H9 (cell line): ENCODE results near the gene INSRR. TPM values are rescaled to one million over a fixed set of nuclear protein-coding genes. Genes with fewer than 3 reads are reported as not detected.

ENCODE experiments used
- DNase-seq: peaks from one replicate; pipeline ENCODE4 v3.0.0-alpha.2; 2017
- H2AFZ ChIP-seq: one replicate; pipeline ENCODE4 v1.6.1; 2013; ENCODE audit warnings: mild to moderate bottlenecking, low read length, control low read depth, moderate library complexity
- H2AK5ac ChIP-seq: 2 replicates; pipeline ENCODE4 v1.6.1; 2013; ENCODE audit warnings: low read length, control low read depth, mixed read lengths; ENCODE audit not compliant: insufficient read length
- H2BK120ac ChIP-seq: one replicate; pipeline ENCODE4 v1.6.1; 2013; ENCODE audit warnings: low read depth, mild to moderate bottlenecking, low read length, control low read depth, inconsistent platforms; ENCODE audit not compliant: poor library complexity, severe bottlenecking
- H2BK12ac ChIP-seq: 2 replicates; pipeline ENCODE4 v1.6.1; 2013; ENCODE audit warnings: low read length, control low read depth, mixed read lengths, low read depth; ENCODE audit not compliant: insufficient read length
- H2BK15ac ChIP-seq: 2 replicates; pipeline ENCODE4 v1.6.1; 2013; ENCODE audit warnings: low read depth, low read length, control low read depth
- H2BK20ac ChIP-seq: one replicate; pipeline ENCODE4 v1.6.1; 2013; ENCODE audit warnings: low read depth, mild to moderate bottlenecking, low read length, control low read depth, inconsistent platforms; ENCODE audit not compliant: poor library complexity, severe bottlenecking
- H2BK5ac ChIP-seq: 2 replicates; pipeline ENCODE4 v1.6.1; 2013; ENCODE audit warnings: low read length, control low read depth, mixed read lengths; ENCODE audit not compliant: insufficient read length
- H3K14ac ChIP-seq: 2 replicates; pipeline ENCODE4 v1.6.1; 2013; ENCODE audit warnings: low read length, control low read depth; ENCODE audit not compliant: insufficient read depth
- H3K18ac ChIP-seq: 2 replicates; pipeline ENCODE4 v1.6.1; 2013; ENCODE audit warnings: low read depth, mild to moderate bottlenecking, mixed read lengths, low read length, control low read depth; ENCODE audit not compliant: insufficient read length
- H3K23ac ChIP-seq: 2 replicates; pipeline ENCODE4 v1.6.1; 2013; ENCODE audit warnings: low read length, control low read depth, mixed read lengths, low read depth; ENCODE audit not compliant: insufficient read length
- H3K23me2 ChIP-seq: 2 replicates; pipeline ENCODE4 v1.6.1; 2013; ENCODE audit warnings: low read depth, mild to moderate bottlenecking, mixed read lengths, low read length, control low read depth; ENCODE audit not compliant: insufficient read length, poor library complexity, severe bottlenecking
- H3K27ac ChIP-seq: 2 replicates; pipeline ENCODE4 v1.5.1; 2013; ENCODE audit warnings: low read length, control low read depth, mixed read lengths, low read depth; ENCODE audit not compliant: insufficient read length
- H3K27me3 ChIP-seq: 2 replicates; pipeline ENCODE4 v1.6.1; 2013; ENCODE audit warnings: low read length, control low read depth, inconsistent platforms; ENCODE audit not compliant: insufficient read depth
- H3K4ac ChIP-seq: 2 replicates; pipeline ENCODE4 v1.6.1; 2013; ENCODE audit warnings: low read depth, mild to moderate bottlenecking, control low read depth, inconsistent platforms, low read length, moderate library complexity
- H3K4me1 ChIP-seq: 2 replicates; pipeline ENCODE4 v1.6.1; 2013; ENCODE audit warnings: low read length, control low read depth, inconsistent platforms; ENCODE audit not compliant: insufficient read depth
- H3K4me2 ChIP-seq: 2 replicates; pipeline ENCODE4 v1.6.1; 2013; ENCODE audit warnings: low read length, control low read depth, mixed read lengths; ENCODE audit not compliant: insufficient read length, insufficient read depth
- H3K56ac ChIP-seq: 2 replicates; pipeline ENCODE4 v1.6.1; 2013; ENCODE audit warnings: low read depth, mild to moderate bottlenecking, mixed read lengths, low read length, control low read depth; ENCODE audit not compliant: insufficient read length
- H3K79me1 ChIP-seq: 2 replicates; pipeline ENCODE4 v1.6.1; 2013; ENCODE audit warnings: low read depth, mild to moderate bottlenecking, moderate library complexity, low read length, control low read depth, inconsistent platforms; ENCODE audit not compliant: insufficient read depth, poor library complexity, severe bottlenecking
- H3K79me2 ChIP-seq: 2 replicates; pipeline ENCODE4 v1.6.1; 2013; ENCODE audit warnings: low read length, control low read depth, inconsistent platforms; ENCODE audit not compliant: insufficient read depth
- H3K9ac ChIP-seq: 2 replicates; pipeline ENCODE4 v1.6.1; 2013; ENCODE audit warnings: low read length, control low read depth, mixed read lengths; ENCODE audit not compliant: insufficient read length; ENCODE audit errors: extremely low read depth
- H3K9me3 ChIP-seq: one replicate; pipeline ENCODE4 v1.6.1; 2013; ENCODE audit warnings: low read depth, low read length, inconsistent platforms; ENCODE audit not compliant: control insufficient read depth
- H3T11ph ChIP-seq: one replicate; pipeline ENCODE4 v1.6.1; 2013; ENCODE audit warnings: mild to moderate bottlenecking, low read length, control low read depth, inconsistent platforms
- H4K20me1 ChIP-seq: one replicate; pipeline ENCODE4 v1.6.1; 2013; ENCODE audit not compliant: control insufficient read depth, insufficient read length, insufficient read depth
- H4K5ac ChIP-seq: 2 replicates; pipeline ENCODE4 v1.6.1; 2013; ENCODE audit warnings: low read depth, mild to moderate bottlenecking, mixed read lengths, low read length, control low read depth; ENCODE audit not compliant: insufficient read length
- H4K8ac ChIP-seq: replicated peaks from 2 replicates; pipeline ENCODE4 v1.6.1; 2013; ENCODE audit warnings: low read length, control low read depth, mixed read lengths, low read depth; ENCODE audit not compliant: insufficient read length
- H4K91ac ChIP-seq: 2 replicates; pipeline ENCODE4 v1.6.1; 2013; ENCODE audit warnings: low read depth, mild to moderate bottlenecking, moderate library complexity, mixed read lengths, low read length, control low read depth; ENCODE audit not compliant: insufficient read length
- H3K27ac Mint-ChIP-seq, 3 experiments: 2 replicates in 2 of 3; 3 replicates in 1 of 3; pipeline ENCODE4 v1.8.0; 2020 to 2021; ENCODE audit warnings: mixed read lengths in 3 of 3, mild to moderate bottlenecking in 1 of 3, moderate library complexity in 1 of 3
- H3K27me3 Mint-ChIP-seq: 2 replicates; pipeline ENCODE4 v1.8.0; 2021; ENCODE audit warnings: low read depth, mild to moderate bottlenecking, moderate library complexity, mixed read lengths
- H3K36me3 Mint-ChIP-seq, 3 experiments: 2 replicates in 2 of 3; 3 replicates in 1 of 3; pipeline ENCODE4 v1.8.0; 2020 to 2021; ENCODE audit warnings: low read depth in 3 of 3, mixed read lengths in 3 of 3; ENCODE audit not compliant: insufficient read depth in 1 of 3
- H3K4me1 Mint-ChIP-seq, 2 experiments: 2 replicates each; pipeline ENCODE4 v1.8.0; 2020; ENCODE audit warnings: mixed read lengths in 2 of 2
- H3K4me3 Mint-ChIP-seq, 2 experiments: 2 replicates in 1 of 2; 3 replicates in 1 of 2; pipeline ENCODE4 v1.8.0; 2020 to 2021; ENCODE audit warnings: mild to moderate bottlenecking in 2 of 2, mixed read lengths in 2 of 2, moderate library complexity in 1 of 2
- H3K9me3 Mint-ChIP-seq, 2 experiments: 2 replicates in 1 of 2; 3 replicates in 1 of 2; pipeline ENCODE4 v1.8.0; 2020; ENCODE audit warnings: mild to moderate bottlenecking in 2 of 2, mixed read lengths in 2 of 2, moderate library complexity in 1 of 2
- CTCF ChIP-seq: fragments of 200-600 bp; sonication (generic); conservative IDR thresholded peaks from 3 replicates; pipeline ENCODE4 v1.8.0; 2021; ENCODE audit warnings: antibody characterized with exemption, mild to moderate bottlenecking
- WGBS: extraction: QIAGEN DNeasy Blood & Tissue Kit; methylation state at CpG from one replicate; pipeline ENCODE4 v1.1.7; 2013; ENCODE audit warnings: missing lambda C conversion rate, low lambda C conversion rate, mixed read lengths; ENCODE audit not compliant: insufficient read length; ENCODE audit errors: extremely low coverage; 5-methylcytosine and 5-hydroxymethylcytosine counted together
- total RNA-seq: library from RNA; stranded (reverse); gene quantifications from 2 replicates; pipeline ENCODE4 v1.2.1, GENCODE V29; 2021

INSRR gene
- total RNA-seq, 1 experiment from 2014 or later = not detected

GRCh38 chr1:156857532-156857931 lies 1.4 kb downstream of the INSRR start:
- H3K79me1 ChIP-seq = no peaks in the 10 kb centered on the region
- no peaks in the 10 kb centered on the region; a peak in 1 of 5 replicates for H3K9me3 Mint-ChIP-seq
- H3K27me3 ChIP-seq = peaks cover 60% of the 10 kb centered on the region
- WGBS = no CpG with 5 or more reads among the region's 3 CpGs
- H2BK15ac ChIP-seq = no peak overlapping the region
- H4K20me1 ChIP-seq = no peaks in the 10 kb centered on the region
- no peak overlapping the region for H3K27ac ChIP-seq
- DNase-seq = no peak
- no peak overlapping the region for H3K4ac ChIP-seq
- no peak overlapping the region for H2BK12ac ChIP-seq
- peaks cover 13% of the 10 kb centered on the region for H3K23me2 ChIP-seq
- TF ChIP-seq CTCF = no peak
- H3K4me3 Mint-ChIP-seq = no peak overlapping the region
- H3K14ac ChIP-seq = no peak overlapping the region
- no peaks in the 10 kb centered on the region for H3K9me3 ChIP-seq
- no peaks in the 10 kb centered on the region for H3K4me1 ChIP-seq
- H4K8ac ChIP-seq = no peak overlapping the region
- no peak overlapping the region for H4K5ac ChIP-seq
- H4K91ac ChIP-seq = no peak overlapping the region
- no peak overlapping the region for H2AFZ ChIP-seq
- H2AK5ac ChIP-seq = no peak overlapping the region
- no peak overlapping the region for H3K23ac ChIP-seq
- no peak overlapping the region for H3K27ac Mint-ChIP-seq
- peaks cover 6 to 30% of the 10 kb centered on the region in 2 experiments for H3K4me1 Mint-ChIP-seq
- no peak overlapping the region for H3K18ac ChIP-seq
- no peak overlapping the region for H3K9ac ChIP-seq
- H3K36me3 Mint-ChIP-seq = no peaks in the 10 kb centered on the region
- no peak overlapping the region for H2BK20ac ChIP-seq
- no peak overlapping the region for H2BK120ac ChIP-seq
- no peak overlapping the region for H3T11ph ChIP-seq
- H3K4me2 ChIP-seq = no peak overlapping the region
- H2BK5ac ChIP-seq = no peak overlapping the region
- H3K27me3 Mint-ChIP-seq = peaks cover 97% of the 10 kb centered on the region
- no peak overlapping the region for H3K56ac ChIP-seq
- no peaks in the 10 kb centered on the region for H3K79me2 ChIP-seq
